Measurements from ENCODE around the gene STX18.
"Not testable (repeated sequence)": the region's sequence is repeated elsewhere in the genome, so short reads cannot be mapped to it uniquely, and the experiment has no call there.

Gene STX18

GRCh38 chr4:4558881-4559280 lies 17.0 kb upstream of the STX18 start:
- FAIRE-seq (no peak), DNase-seq (ENCODE audit: insufficient read length, low spot score) (no peak)

- no peak for DNase-seq (ENCODE audit: insufficient read length, low spot score)
- FAIRE-seq: no peak
Measured at GRCh38 chr4:4555916-4556315, 14.1 kb upstream of the STX18 start.

GRCh38 chr4:4554234-4554633 lies 12.4 kb upstream of the STX18 start:
- DNase-seq (ENCODE audit: insufficient read length, low spot score): no peak
- FAIRE-seq: no peak

GRCh38 chr4:4552042-4552441 lies 10.2 kb upstream of the STX18 start:
- FAIRE-seq; DNase-seq (ENCODE audit: insufficient read length, low spot score): not testable (repeated sequence)

- FAIRE-seq; DNase-seq (ENCODE audit: insufficient read length, low spot score): not testable (repeated sequence)
Measured at GRCh38 chr4:4550161-4550560, 8.3 kb upstream of the STX18 start.

GRCh38 chr4:4549534-4549933 lies 7.7 kb upstream of the STX18 start:
- DNase-seq (ENCODE audit: insufficient read length, low spot score): no peak
- FAIRE-seq: no peak

GRCh38 chr4:4542774-4543485 lies 1.1 kb upstream of the STX18 start:
- FAIRE-seq (no peak), DNase-seq (ENCODE audit: insufficient read length, low spot score) (no peak)

- DNase-seq (ENCODE audit: insufficient read length, low spot score): peak; percentile 30
- peak; percentile 93 for FAIRE-seq
Measured at GRCh38 chr4:4541040-4541631, 712 bp downstream of the STX18 start.

- no peak for DNase-seq (ENCODE audit: insufficient read length, low spot score)
- FAIRE-seq: no peak
Measured at GRCh38 chr4:4539481-4539880, 2.4 kb downstream of the STX18 start.

- no peak for DNase-seq (ENCODE audit: insufficient read length, low spot score)
- no peak for FAIRE-seq
Measured at GRCh38 chr4:4535590-4535989, 6.3 kb downstream of the STX18 start.

GRCh38 chr4:4534515-4535145 lies 7.2 kb downstream of the STX18 start:
- no peak for FAIRE-seq
- no peak for DNase-seq (ENCODE audit: insufficient read length, low spot score)

- FAIRE-seq (no peak), DNase-seq (ENCODE audit: insufficient read length, low spot score) (no peak)
Measured at GRCh38 chr4:4533461-4534169, 8.2 kb downstream of the STX18 start.

- FAIRE-seq (no peak), DNase-seq (ENCODE audit: insufficient read length, low spot score) (no peak)
Measured at GRCh38 chr4:4532371-4533154, 9.3 kb downstream of the STX18 start.

GRCh38 chr4:4529392-4529791 lies 12.5 kb downstream of the STX18 start:
- DNase-seq (ENCODE audit: insufficient read length, low spot score): no peak
- FAIRE-seq: no peak

- FAIRE-seq (no peak), DNase-seq (ENCODE audit: insufficient read length, low spot score) (no peak)
Measured at GRCh38 chr4:4526401-4526800, 15.4 kb downstream of the STX18 start.

GRCh38 chr4:4524364-4524763 lies 17.5 kb downstream of the STX18 start:
- DNase-seq (ENCODE audit: insufficient read length, low spot score) (peak; percentile 50), FAIRE-seq (peak; percentile 96)

GRCh38 chr4:4521731-4522130 lies 20.1 kb downstream of the STX18 start:
- FAIRE-seq: peak; percentile 23
- DNase-seq (ENCODE audit: insufficient read length, low spot score): no peak

GRCh38 chr4:4521136-4521535 lies 20.7 kb downstream of the STX18 start:
- FAIRE-seq: peak; percentile 53
- DNase-seq (ENCODE audit: insufficient read length, low spot score): no peak

GRCh38 chr4:4519297-4519894 lies 22.5 kb downstream of the STX18 start:
- DNase-seq (ENCODE audit: insufficient read length, low spot score) (no peak), FAIRE-seq (peak; percentile 59)

- DNase-seq (ENCODE audit: insufficient read length, low spot score): no peak
- no peak for FAIRE-seq
Measured at GRCh38 chr4:4518747-4519146, 23.1 kb downstream of the STX18 start.
